Measurements from ENCODE around the gene KHDC4. TPM values are rescaled to one million over a fixed set of nuclear protein-coding genes. Genes with fewer than 3 reads are reported as not detected.
A peak's percentile ranks its signal among the peaks of the same experiment; 100 is the strongest.

KHDC4 gene
- total and polyA plus RNA-seq, 2 of the 13 experiments (the other 11 are each of a cell fraction or from before 2014, with no cell fraction given), result 33.5 to 92.0 TPM

DNA sequence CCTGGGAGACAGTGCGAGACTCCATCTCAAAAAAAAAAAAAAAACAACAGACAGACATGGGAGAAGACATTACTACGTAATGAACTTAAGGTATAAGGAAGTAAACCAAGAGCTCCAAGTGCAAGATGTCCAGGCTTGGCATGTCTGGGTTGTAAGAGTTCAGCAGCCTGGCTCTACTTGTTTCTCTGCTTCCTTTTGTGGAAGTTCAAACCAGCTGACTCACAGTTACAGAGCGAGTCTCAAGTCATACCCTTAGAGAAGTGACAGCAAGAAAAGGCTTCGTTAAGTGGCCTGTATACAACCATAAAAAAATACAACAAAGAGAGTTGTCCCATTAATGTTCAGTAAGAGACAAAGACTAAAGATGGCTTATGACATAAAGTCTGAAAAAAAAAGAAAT, 24.3 kb downstream of the KHDC4 start:
- TF ChIP-seq PCBP2 (optimal IDR thresholded peaks at IDR 0.05; ENCODE audit: low read depth, low read length, poor library complexity, severe bottlenecking) (no peak), ZNF598 (CRISPR knock-in tag; IDR thresholded peaks at IDR 0.05; ENCODE audit: borderline replicate concordance) (no peak), ZFX (CRISPR knock-in tag; IDR thresholded peaks at IDR 0.05; ENCODE audit: low read depth) (no peak; the same call in 1 of the 2 replicates)
- Histone ChIP-seq H3K4me2 (ENCODE audit: low read depth, low read length) (peak overlapping the region; percentile 76), H3K27me3 (ENCODE audit: control insufficient read depth in 1 of 2, insufficient read depth in 2 of 2, low read length in 2 of 2) (no peaks in the 10 kb centered on the region), H3K79me2 (ENCODE audit: insufficient read depth, low read length) (peaks cover 13% of the 10 kb centered on the region), H3K9ac (ENCODE audit: insufficient read depth, low read depth, low read length) (peak overlapping the region; percentile 74; the same call in 1 of the 2 replicates), H2AFZ (ENCODE audit: low read length) (no peak overlapping the region), H3K4me1 (ENCODE audit: insufficient read depth, low read length) (peaks cover 21% of the 10 kb centered on the region), H3K27ac (ENCODE audit: extremely low read length, insufficient read depth, low read length) (no peak overlapping the region), H3K36me3 (replicated peaks in 1 of 2; ENCODE audit: control insufficient read depth in 1 of 2, insufficient read depth in 2 of 2, low read length in 2 of 2) (peaks cover 12 to 44% of the 10 kb centered on the region in 2 experiments), H4K20me1 (ENCODE audit: insufficient read depth, low read length) (no peaks in the 10 kb centered on the region), H3K4me3 (replicated peaks in 1 of 3; ENCODE audit: insufficient read depth in 1 of 3, low read depth in 2 of 3, low read length in 3 of 3) (peak overlapping the region; percentile 62 to 79 (median 78); a peak in 5 of 6 replicates), H3K9me3 (ENCODE audit: low read length) (no peaks in the 10 kb centered on the region)
- ATAC-seq (no peak), DNase-seq (ENCODE audit: low spot score) (no peak), FAIRE-seq (no peak)
- WGBS (ENCODE audit: low lambda C conversion rate), result over 99% methylated on average over 4 of the region's 4 CpGs
- BruUV-seq (replicated peaks), result no TSS peak
- ChIA-PET CTCF (ENCODE audit: low intra/inter-chr PET ratio, low total read pairs) (no interaction called here), POLR2A (interaction anchor here (0.5 to 1.5 kb wide), 2 partner anchors 24 to 363 kb away, joined by 3 to 4 read pairs; partner anchors contain the start of gene KHDC4)
- intact Hi-C loops (cut with micrococcal nuclease; ENCODE audit: unreplicated experiment), result no loop called here
- in situ Hi-C loops (cut with HindIII; ENCODE audit: extremely low pct_ligation_motif_present, low pct_unique_long_range_greater_than_20kb), result no loop called here

DNA sequence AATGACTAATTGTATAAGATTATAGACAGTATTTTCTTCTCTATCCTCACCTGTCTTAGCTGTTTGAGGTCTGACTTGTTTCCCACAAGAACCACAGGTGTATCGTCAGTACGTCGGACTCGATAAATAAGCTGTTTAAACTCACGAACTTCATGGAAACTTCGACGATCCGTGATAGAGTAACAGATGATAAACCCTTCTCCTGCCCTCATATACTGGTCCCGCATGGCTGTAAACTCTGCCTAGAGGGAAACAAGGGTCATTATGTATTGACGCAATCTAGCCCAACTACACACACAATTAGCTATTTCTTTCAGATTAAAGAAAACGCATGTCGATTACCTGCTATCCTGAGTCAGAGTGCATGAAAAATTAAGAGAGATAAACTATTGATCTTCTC, 30.0 kb downstream of the KHDC4 start:
- TF ChIP-seq ZNF276 (CRISPR knock-in tag; IDR thresholded peaks at IDR 0.05; ENCODE audit: low read depth), result no peak
- TF ChIP-seq ZNF841 (CRISPR knock-in tag; IDR thresholded peaks at IDR 0.05; ENCODE audit: borderline replicate concordance), result no peak
- no peak for TF ChIP-seq HDAC1 (CRISPR knock-in tag; IDR thresholded peaks at IDR 0.05)
- TF ChIP-seq ZNF24 (IDR thresholded peaks at IDR 0.05), result no peak
- TF ChIP-seq, protein P1, sequence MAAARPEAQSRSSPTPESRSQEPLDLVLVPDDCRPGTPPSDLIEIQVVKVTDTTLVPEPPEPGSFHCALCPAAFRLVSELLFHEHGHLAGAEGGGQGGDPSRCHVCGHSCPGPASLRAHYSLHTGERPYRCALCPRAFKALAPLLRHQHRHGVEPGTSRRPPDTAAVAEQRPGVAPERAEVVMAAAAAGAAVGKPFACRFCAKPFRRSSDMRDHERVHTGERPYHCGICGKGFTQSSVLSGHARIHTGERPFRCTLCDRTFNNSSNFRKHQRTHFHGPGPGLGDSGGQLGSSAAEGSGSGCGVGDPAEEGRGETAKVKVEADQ (CRISPR knock-in tag; IDR thresholded peaks at IDR 0.05; ENCODE audit: borderline replicate concordance), result no peak
- TF ChIP-seq GRHL1 (CRISPR knock-in tag; conservative IDR thresholded peaks at IDR 0.05), result no peak
- TF ChIP-seq ZNF616 (CRISPR knock-in tag; IDR thresholded peaks at IDR 0.05; ENCODE audit: low read depth), result no peak
- TF ChIP-seq SNAPC5 (CRISPR knock-in tag; IDR thresholded peaks at IDR 0.05; ENCODE audit: borderline replicate concordance), result no peak
- TF ChIP-seq ZNF331 (CRISPR knock-in tag; IDR thresholded peaks at IDR 0.05), result no peak
- intact Hi-C loops (cut with micrococcal nuclease; ENCODE audit: unreplicated experiment), result no loop called here
- no peak for ATAC-seq
- Histone ChIP-seq H3K4me2 (ENCODE audit: low read depth, low read length) (no peak overlapping the region), H3K4me3 (replicated peaks in 1 of 3; ENCODE audit: insufficient read depth in 1 of 3, low read depth in 2 of 3, low read length in 3 of 3) (no peak overlapping the region), H3K27me3 (ENCODE audit: control insufficient read depth in 1 of 2, insufficient read depth in 2 of 2, low read length in 2 of 2) (no peaks in the 10 kb centered on the region), H3K4me1 (ENCODE audit: insufficient read depth, low read length) (peaks cover 1% of the 10 kb centered on the region; the same call in 1 of the 2 replicates), H3K79me2 (ENCODE audit: insufficient read depth, low read length) (peaks cover under 1% of the 10 kb centered on the region), H3K36me3 (replicated peaks in 1 of 2; ENCODE audit: control insufficient read depth in 1 of 2, insufficient read depth in 2 of 2, low read length in 2 of 2) (peaks cover 14 to 60% of the 10 kb centered on the region in 2 experiments), H3K27ac (ENCODE audit: extremely low read length, insufficient read depth, low read length) (no peak overlapping the region), H2AFZ (ENCODE audit: low read length) (no peak overlapping the region), H4K20me1 (ENCODE audit: insufficient read depth, low read length) (no peaks in the 10 kb centered on the region), H3K9me3 (ENCODE audit: low read length) (no peaks in the 10 kb centered on the region), H3K9ac (ENCODE audit: insufficient read depth, low read depth, low read length) (no peak overlapping the region)
- ChIA-PET CTCF (ENCODE audit: low intra/inter-chr PET ratio, low total read pairs) (no interaction called here), POLR2A (interaction anchor here (1.2 kb wide), 1 partner anchor 22 kb away, joined by 3 read pairs; no protein-coding TSS in a partner anchor)
- BruUV-seq (replicated peaks), result no TSS peak
- 97% methylated on average over 12 of the region's 12 CpGs for WGBS (ENCODE audit: low lambda C conversion rate)
- FAIRE-seq, result no peak
- in situ Hi-C loops (cut with HindIII; ENCODE audit: extremely low pct_ligation_motif_present, low pct_unique_long_range_greater_than_20kb), result no loop called here
- DNase-seq (ENCODE audit: low spot score), result no peak
